DND-41 (cell line): ENCODE results near the gene PAPOLA.
A peak's percentile ranks its signal among the peaks of the same experiment; 100 is the strongest.

Source experiments
- ATAC-seq: fragments of 200-7000 bp; cut with Tn5 transposase; 3 replicates; pipeline ENCODE4 v1.9.1; 2021; ENCODE audit warnings: low read depth; ENCODE audit not compliant: insufficient read depth
- DNase-seq: peaks from one replicate; pipeline ENCODE4 v3.0.0-alpha.2; 2020
- H2AFZ ChIP-seq: 2 replicates; pipeline ENCODE4 v1.6.0; 2012; ENCODE audit warnings: low read depth, low read length
- H3K27ac ChIP-seq: 2 replicates; pipeline ENCODE4 v1.5.1; 2012; ENCODE audit warnings: low read length, inconsistent platforms
- H3K27me3 ChIP-seq: fragments of 200-600 bp; sonication (generic); 2 replicates; pipeline ENCODE4 v1.6.0; 2012; ENCODE audit warnings: low read length, mild to moderate bottlenecking, inconsistent platforms; ENCODE audit not compliant: insufficient read depth, poor library complexity
- H3K36me3 ChIP-seq: 2 replicates; pipeline ENCODE4 v1.5.1; 2012; ENCODE audit warnings: low read length, inconsistent platforms; ENCODE audit not compliant: insufficient read depth
- H3K4me1 ChIP-seq: 2 replicates; pipeline ENCODE4 v1.5.1; 2012; ENCODE audit warnings: mild to moderate bottlenecking, low read length; ENCODE audit not compliant: insufficient read depth
- H3K4me2 ChIP-seq: 2 replicates; pipeline ENCODE4 v1.6.0; 2012; ENCODE audit warnings: mild to moderate bottlenecking, moderate library complexity, low read length, inconsistent platforms; ENCODE audit not compliant: insufficient read depth
- H3K4me3 ChIP-seq, 2 experiments: fragments of 200-600 bp in 1 of 2; shearing (Covaris generic) in 1 of 2; 2 replicates each; pipeline ENCODE4 v1.5.1; 2012 to 2016; ENCODE audit warnings: inconsistent platforms in 2 of 2, low read length in 2 of 2, mild to moderate bottlenecking in 2 of 2, low read depth in 1 of 2, moderate library complexity in 1 of 2
- H3K79me2 ChIP-seq: 2 replicates; pipeline ENCODE4 v1.6.0; 2012; ENCODE audit warnings: low read length, inconsistent platforms; ENCODE audit not compliant: insufficient read depth
- H3K9ac ChIP-seq: 2 replicates; pipeline ENCODE4 v1.6.0; 2012; ENCODE audit warnings: low read depth, mild to moderate bottlenecking, inconsistent platforms, low read length, moderate library complexity
- H3K9me3 ChIP-seq: 2 replicates; pipeline ENCODE4 v1.5.1; 2012; ENCODE audit warnings: low read length, moderate library complexity, mild to moderate bottlenecking, inconsistent platforms; ENCODE audit not compliant: insufficient read depth, severe bottlenecking
- H4K20me1 ChIP-seq: 2 replicates; pipeline ENCODE4 v1.6.0; 2012; ENCODE audit warnings: low read length; ENCODE audit not compliant: insufficient read depth
- CTCF ChIP-seq: IDR thresholded peaks from 2 replicates; pipeline ENCODE4 v1.5.1; 2012; ENCODE audit warnings: borderline replicate concordance, low read length, moderate library complexity, mild to moderate bottlenecking; ENCODE audit not compliant: poor library complexity, severe bottlenecking; ENCODE audit errors: extremely low read depth
- EZH2 ChIP-seq: IDR thresholded peaks from 3 replicates; pipeline ENCODE4 v1.6.1; 2012; ENCODE audit warnings: borderline replicate concordance, low read depth, mild to moderate bottlenecking, moderate library complexity, low read length, inconsistent platforms; ENCODE audit not compliant: severe bottlenecking

Gene PAPOLA

GRCh38 chr14:96576937-96577336 lies 74.8 kb downstream of the PAPOLA start:
- Histone ChIP-seq H3K36me3 (no peaks in the 10 kb centered on the region), H3K4me1 (no peaks in the 10 kb centered on the region), H3K9me3 (no peaks in the 10 kb centered on the region), H3K9ac (no peak overlapping the region), H3K27ac (no peak overlapping the region), H3K4me2 (no peak overlapping the region), H3K79me2 (no peaks in the 10 kb centered on the region), H3K27me3 (no peaks in the 10 kb centered on the region), H2AFZ (no peak overlapping the region), H3K4me3 (no peak overlapping the region), H4K20me1 (no peaks in the 10 kb centered on the region)
- ATAC-seq, result peak; percentile 66
- no peak for TF ChIP-seq EZH2
- TF ChIP-seq CTCF, result no peak
- DNase-seq, result peak; percentile 20

- no peak overlapping the region for H3K4me2 ChIP-seq
- no peak overlapping the region for H3K27ac ChIP-seq
- no peak overlapping the region for H3K9ac ChIP-seq
- no peaks in the 10 kb centered on the region for H3K9me3 ChIP-seq
- no peaks in the 10 kb centered on the region for H3K27me3 ChIP-seq
- H3K4me1 ChIP-seq, result no peaks in the 10 kb centered on the region
- H3K4me3 ChIP-seq, result no peak overlapping the region
- TF ChIP-seq CTCF, result no peak
- TF ChIP-seq EZH2, result no peak
- H3K79me2 ChIP-seq, result no peaks in the 10 kb centered on the region
- ATAC-seq (no peak), DNase-seq (no peak)
- H3K36me3 ChIP-seq, result no peaks in the 10 kb centered on the region
- no peak overlapping the region for H2AFZ ChIP-seq
- no peaks in the 10 kb centered on the region for H4K20me1 ChIP-seq
Observed at GRCh38 chr14:96578619-96579018, 76.4 kb downstream of the PAPOLA start.

- Histone ChIP-seq H3K27ac (no peak overlapping the region), H3K4me2 (no peak overlapping the region), H3K27me3 (no peaks in the 10 kb centered on the region), H3K79me2 (no peaks in the 10 kb centered on the region), H4K20me1 (no peaks in the 10 kb centered on the region), H3K9ac (no peak overlapping the region), H3K4me3 (no peak overlapping the region), H2AFZ (no peak overlapping the region), H3K36me3 (no peaks in the 10 kb centered on the region), H3K4me1 (no peaks in the 10 kb centered on the region), H3K9me3 (no peaks in the 10 kb centered on the region)
- no peak for ATAC-seq
- no peak for TF ChIP-seq EZH2
- no peak for TF ChIP-seq CTCF
- DNase-seq, result no peak
Observed at GRCh38 chr14:96579358-96579757, 77.2 kb downstream of the PAPOLA start.

GRCh38 chr14:96579855-96580254 lies 77.7 kb downstream of the PAPOLA start:
- Histone ChIP-seq H3K27ac (no peak overlapping the region), H2AFZ (no peak overlapping the region), H3K9me3 (no peaks in the 10 kb centered on the region), H3K79me2 (no peaks in the 10 kb centered on the region), H4K20me1 (no peaks in the 10 kb centered on the region), H3K4me1 (no peaks in the 10 kb centered on the region), H3K9ac (no peak overlapping the region), H3K4me2 (no peak overlapping the region), H3K27me3 (no peaks in the 10 kb centered on the region), H3K36me3 (no peaks in the 10 kb centered on the region), H3K4me3 (no peak overlapping the region)
- no peak for ATAC-seq
- DNase-seq, result no peak
- no peak for TF ChIP-seq EZH2
- no peak for TF ChIP-seq CTCF
